ENCODE measurements around the gene TSHZ2.
"Not testable (repeated sequence)": the region's sequence is repeated elsewhere in the genome, so short reads cannot be mapped to it uniquely, and the experiment has no call there.

The TSHZ2 gene

GRCh38 chr20:53296451-53297153 is 324.4 kb downstream of the TSHZ2 start:
- DNase-seq = no peak

GRCh38 chr20:53297154-53297529 is 325.0 kb downstream of the TSHZ2 start:
- DNase-seq = no peak

DNA sequence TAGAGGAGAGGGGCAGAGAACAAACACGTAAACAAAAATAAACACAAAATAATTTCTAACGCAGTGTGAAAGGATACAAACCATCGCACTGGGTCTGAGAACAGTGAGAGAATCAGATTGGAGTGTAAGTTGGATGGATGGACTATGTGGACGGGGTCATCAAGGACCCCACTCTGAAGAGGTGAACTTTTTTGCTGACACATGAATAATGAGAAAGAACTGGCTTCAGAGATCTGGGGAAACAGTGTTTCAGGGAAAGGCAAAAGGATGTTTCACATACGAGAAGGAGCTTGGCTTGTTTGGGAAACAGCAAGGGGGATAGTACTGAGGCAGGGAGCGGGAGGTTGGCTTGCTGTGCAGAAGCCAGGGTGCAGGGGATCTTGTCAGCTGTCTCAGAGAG is 326.1 kb downstream of the TSHZ2 start:
- no peak for DNase-seq

DNA sequence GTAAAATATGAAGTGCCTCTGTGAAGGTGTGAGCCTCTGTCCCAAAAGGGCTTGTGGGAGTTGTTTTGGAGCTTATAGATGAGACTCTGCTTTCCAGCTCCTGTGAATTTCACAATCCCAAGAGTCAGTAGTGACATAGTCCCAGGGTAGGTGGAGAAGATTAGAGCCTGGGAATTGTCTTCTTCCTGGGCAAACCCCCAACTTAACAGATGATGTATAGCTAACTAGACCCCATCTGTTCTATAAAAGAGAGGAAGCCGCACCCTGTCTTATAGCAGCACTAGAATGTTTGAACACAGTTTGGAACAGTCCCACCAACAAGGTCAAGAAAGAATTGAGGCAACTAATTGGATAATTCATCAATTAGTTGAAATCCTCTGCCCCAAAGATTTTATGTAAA is 326.8 kb downstream of the TSHZ2 start:
- no peak for DNase-seq

- DNase-seq = no peak
Observed at GRCh38 chr20:53299831-53300230, 327.7 kb downstream of the TSHZ2 start.

DNA sequence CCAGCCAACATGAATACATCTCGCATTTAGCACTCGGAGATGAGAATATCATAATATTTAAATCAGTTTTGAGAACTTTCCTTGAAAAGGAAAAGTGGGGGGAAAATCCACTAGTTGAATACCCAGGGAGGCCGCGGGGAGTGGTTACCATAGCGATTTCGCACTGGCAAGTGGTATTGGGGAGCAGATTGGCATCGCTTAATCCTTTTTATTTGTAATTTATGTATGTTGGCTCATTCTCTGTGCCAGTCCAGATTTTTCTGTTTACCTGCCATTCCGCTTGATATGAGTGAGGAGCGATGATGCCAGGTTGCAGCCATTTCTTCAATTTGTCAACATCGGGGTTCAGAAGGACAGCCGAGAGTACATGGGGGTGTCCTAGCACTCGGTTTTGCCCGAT is 329.7 kb downstream of the TSHZ2 start:
- DNase-seq = no peak

DNA sequence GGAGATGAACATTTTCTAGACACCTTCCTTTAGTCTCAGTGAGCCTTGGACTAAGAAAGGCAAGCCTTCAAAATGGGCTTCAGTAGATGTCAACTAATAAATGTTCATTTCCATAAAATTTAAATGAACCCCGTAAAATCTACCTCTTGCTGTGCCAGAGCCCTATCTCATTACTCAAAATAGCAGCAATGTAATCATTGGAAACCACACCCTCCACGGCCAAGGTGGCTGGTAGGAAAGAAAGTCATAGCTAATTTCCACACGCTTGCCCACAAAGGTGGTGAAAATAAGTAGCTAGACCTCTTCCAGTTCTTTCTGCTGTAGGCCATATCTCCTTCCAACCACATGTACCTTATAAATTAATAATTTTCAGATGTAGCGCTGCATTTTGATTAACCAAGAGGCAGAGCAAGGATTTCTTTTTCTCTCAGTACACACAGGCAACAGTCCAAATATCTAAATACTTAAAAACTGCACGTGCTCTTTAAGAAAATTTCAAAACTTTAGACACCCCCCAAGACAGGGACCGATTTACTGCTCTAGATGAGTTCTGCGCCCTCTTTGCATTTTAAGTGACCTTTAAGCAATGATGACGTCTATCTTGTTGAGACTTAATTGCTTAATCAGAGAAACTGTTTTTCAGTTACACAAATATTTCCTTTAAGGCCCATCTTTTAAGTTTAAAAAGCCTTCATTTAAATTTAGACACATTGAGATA is 330.7 kb downstream of the TSHZ2 start:
- DNase-seq = no peak

DNA sequence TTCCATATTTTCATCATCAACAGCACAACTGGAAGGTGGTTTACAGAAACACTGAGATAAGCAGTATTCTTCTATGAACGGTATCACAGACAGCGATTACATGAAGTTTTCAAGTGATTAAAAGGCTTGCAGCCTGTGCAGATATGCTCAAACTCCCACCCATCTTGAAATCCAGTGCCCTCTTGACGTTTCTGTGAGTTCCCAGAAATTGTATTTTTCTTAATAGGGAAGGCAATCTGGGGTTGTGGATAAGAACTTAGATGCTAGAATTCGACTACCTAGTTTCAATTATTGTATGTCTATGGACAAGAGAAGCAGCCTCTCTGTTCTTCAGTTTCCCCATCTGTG is 331.2 kb downstream of the TSHZ2 start:
- no peak for DNase-seq

- DNase-seq = no peak
Observed at GRCh38 chr20:53304146-53304545, 332.0 kb downstream of the TSHZ2 start.

- DNase-seq = no peak
Observed at GRCh38 chr20:53306192-53306805, 334.1 kb downstream of the TSHZ2 start.

DNA sequence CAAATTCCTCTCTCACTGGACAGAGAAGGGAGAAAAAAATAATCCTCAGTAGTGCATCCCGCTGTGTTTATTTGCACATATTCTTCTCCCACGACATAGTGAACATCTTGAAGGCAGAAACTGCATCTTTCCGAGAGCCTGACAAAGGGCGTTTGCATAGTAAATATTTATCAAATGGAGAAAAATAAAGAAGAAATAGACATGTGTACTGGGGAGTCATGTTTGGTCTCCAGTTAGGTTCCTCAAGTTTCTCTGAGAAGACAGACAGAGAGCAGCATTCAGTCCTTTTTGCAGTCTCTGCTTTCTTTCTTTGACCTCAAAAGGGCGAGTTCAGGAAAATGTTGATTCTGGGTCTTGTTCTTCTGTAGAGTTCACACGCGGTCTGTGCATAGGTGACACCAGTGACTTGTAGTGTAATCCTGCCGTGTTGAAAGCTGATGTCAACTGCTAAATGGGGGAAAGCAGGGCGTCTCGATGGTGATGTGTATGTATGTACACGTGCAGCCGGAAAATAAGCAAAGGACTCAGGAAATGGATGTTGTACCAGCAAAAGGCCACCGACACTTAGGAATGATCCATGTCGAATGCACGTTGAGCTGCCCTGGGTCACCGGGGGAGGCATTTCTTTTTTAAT is 335.9 kb downstream of the TSHZ2 start:
- DNase-seq = no peak

DNA sequence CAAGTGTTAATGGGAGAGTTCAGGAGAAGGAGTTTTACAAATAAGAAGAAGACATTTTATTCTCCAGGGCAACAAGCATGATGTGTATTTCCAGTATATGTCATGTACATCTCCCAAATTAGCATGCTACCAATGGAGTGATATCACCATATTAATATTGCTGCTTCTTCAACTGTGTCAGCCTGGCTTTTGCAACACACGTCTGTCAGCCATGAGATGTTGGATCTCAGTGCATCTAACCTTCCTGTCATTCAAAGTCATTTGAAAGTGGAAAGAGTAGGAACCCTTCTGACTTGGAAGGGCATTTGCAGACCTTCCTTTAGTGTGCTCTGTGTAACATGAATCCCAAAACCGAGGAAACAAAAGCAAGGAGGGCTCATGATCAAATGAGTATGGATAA is 337.4 kb downstream of the TSHZ2 start:
- DNase-seq = no peak

GRCh38 chr20:53312957-53313356 is 340.8 kb downstream of the TSHZ2 start:
- no peak for DNase-seq

DNA sequence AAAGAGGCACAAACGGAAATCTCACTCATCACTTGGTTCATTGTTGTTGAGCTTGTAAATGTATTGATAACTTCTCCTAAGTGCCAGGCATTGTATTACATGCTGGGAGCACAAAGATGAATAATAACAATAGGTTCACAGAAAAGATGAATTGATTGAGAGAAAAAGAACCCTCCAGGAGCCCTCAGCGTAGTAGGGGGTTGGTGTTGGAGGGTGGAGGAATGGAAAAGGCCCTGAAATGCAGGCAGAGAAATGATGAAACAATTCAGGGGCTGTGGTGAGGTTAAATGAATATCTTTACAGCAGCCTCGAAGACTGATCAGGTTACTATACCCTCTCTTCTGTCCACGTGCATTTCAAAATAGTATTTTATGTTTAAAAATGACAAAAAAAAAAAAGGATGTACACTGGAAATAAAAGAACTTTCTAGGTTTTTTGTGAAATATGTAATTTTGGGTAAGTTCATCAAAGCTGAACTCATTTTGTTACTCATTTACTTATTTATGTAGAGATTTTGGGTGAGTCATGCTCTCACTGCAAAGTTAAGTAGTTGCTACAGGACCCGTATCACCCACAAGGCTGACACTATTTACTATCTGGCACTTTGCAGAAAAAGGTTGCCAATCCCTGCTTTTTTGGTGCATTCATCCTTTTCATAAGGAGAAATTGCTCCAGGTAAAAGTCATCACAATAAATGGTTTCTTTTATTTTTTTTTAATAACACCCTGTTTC is 344.2 kb downstream of the TSHZ2 start:
- DNase-seq = no peak

- no peak for DNase-seq
Observed at GRCh38 chr20:53319200-53319599, 347.0 kb downstream of the TSHZ2 start.

GRCh38 chr20:53319716-53320115 is 347.6 kb downstream of the TSHZ2 start:
- no peak for DNase-seq

GRCh38 chr20:53320701-53321100 is 348.5 kb downstream of the TSHZ2 start:
- no peak for DNase-seq

- DNase-seq = no peak
Observed at GRCh38 chr20:53321596-53321995, 349.4 kb downstream of the TSHZ2 start.

DNA sequence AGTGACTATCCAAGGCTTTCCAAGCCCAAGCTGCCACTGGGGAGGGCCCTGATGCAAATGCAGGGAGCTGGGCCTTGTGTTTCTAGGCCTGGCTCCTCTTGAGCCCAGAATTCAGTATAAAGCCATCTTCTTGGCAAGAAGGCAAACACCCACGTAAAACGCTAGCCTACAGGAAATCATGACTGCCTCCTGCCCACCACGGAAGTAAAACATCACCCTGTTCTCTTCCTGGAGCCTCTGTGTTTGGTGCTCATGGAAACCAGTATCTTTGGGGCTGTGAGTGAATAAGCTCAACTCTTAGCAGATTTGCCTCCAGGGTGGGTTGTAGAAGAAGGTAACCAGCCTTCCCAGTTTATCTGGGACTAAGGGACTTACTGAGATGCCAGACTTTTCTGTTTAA is 350.5 kb downstream of the TSHZ2 start:
- no peak for DNase-seq

- DNase-seq = not testable (repeated sequence)
Observed at GRCh38 chr20:53323460-53323859, 351.3 kb downstream of the TSHZ2 start.

DNA sequence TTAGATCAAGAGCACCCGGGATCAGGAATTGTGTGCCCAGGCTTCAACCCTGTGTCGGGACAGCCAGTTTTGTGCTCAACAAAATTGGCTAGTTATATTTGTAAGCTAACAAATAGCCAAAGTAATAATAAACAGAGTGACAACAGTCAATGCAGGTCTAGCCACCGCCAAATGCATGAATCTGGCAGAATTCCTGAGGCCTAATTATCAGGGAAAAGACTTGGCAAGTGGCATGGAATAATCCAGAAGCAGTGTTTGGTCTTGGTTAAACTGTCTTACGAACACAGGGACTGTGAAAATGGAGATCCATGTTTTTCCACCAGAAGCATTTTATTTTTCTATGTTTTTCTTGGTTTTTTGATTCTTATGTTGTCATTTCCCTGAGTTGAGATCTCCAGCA is 352.7 kb downstream of the TSHZ2 start:
- DNase-seq = no peak

GRCh38 chr20:53328961-53329360 is 356.8 kb downstream of the TSHZ2 start:
- no peak for DNase-seq

- no peak for DNase-seq
Observed at GRCh38 chr20:53329781-53330180, 357.6 kb downstream of the TSHZ2 start.
